GM10266 (cell line): ENCODE data around the gene MIOS.

Experiments
- DNase-seq: peaks from one replicate; pipeline ENCODE4 v3.0.0; 2012; ENCODE audit errors: extremely low spot score
- TF ChIP-seq, protein P1 (sequence below): IDR thresholded peaks from 2 replicates; pipeline ENCODE4 v1.5.1; 2012; ENCODE audit warnings: mild to moderate bottlenecking, low read depth; ENCODE audit not compliant: control insufficient read depth, insufficient read depth; ENCODE audit errors: missing control alignments

Gene MIOS

GRCh38 chr7:7569615-7570014 lies 2.9 kb downstream of the MIOS start:
- DNase-seq, result peak; percentile 25
- TF ChIP-seq, protein P1, sequence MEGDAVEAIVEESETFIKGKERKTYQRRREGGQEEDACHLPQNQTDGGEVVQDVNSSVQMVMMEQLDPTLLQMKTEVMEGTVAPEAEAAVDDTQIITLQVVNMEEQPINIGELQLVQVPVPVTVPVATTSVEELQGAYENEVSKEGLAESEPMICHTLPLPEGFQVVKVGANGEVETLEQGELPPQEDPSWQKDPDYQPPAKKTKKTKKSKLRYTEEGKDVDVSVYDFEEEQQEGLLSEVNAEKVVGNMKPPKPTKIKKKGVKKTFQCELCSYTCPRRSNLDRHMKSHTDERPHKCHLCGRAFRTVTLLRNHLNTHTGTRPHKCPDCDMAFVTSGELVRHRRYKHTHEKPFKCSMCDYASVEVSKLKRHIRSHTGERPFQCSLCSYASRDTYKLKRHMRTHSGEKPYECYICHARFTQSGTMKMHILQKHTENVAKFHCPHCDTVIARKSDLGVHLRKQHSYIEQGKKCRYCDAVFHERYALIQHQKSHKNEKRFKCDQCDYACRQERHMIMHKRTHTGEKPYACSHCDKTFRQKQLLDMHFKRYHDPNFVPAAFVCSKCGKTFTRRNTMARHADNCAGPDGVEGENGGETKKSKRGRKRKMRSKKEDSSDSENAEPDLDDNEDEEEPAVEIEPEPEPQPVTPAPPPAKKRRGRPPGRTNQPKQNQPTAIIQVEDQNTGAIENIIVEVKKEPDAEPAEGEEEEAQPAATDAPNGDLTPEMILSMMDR, result no peak

DNA sequence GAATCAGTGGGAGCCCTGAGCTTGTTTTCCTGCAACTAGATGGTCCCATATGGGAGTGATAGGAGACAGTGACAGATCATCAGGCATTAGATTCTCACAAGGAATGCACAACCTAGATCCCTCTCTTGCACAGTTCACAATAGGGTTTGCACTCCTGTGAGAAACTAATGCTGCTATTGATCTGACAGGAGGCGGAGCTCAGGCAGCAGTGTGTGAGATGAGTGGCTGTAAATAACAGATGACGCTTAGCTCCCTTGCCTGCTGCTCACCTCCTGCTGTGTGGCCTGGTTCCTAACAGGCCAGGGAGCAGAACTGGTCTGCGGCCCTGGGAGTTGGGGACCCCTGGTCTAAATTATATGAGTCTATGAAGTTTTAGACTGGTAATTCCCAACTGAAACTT lies 3.9 kb downstream of the MIOS start:
- no peak for DNase-seq
- TF ChIP-seq, protein P1, result no peak

DNA sequence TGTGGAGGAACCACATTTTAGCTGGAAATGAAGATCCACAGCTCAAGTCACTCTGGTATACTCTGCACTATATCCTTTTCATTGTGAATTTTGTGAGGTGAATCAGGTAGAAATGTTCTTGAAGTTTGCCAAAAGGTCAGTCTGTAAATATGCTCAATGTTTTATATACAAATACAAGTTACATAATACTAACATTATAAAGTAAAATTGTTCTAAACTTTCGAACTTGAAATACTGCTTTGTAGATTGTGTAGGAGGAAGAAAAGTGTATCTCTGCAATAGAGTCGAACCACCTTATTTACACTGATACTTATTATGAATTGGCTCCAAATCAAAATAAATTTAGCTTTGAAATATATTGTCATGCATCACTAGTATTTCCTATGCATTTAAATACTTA lies 7.0 kb downstream of the MIOS start:
- TF ChIP-seq, protein P1, result no peak
- DNase-seq, result no peak

GRCh38 chr7:7576344-7576743 lies 9.7 kb downstream of the MIOS start:
- TF ChIP-seq, protein P1, result no peak
- no peak for DNase-seq

GRCh38 chr7:7577888-7578287 lies 11.2 kb downstream of the MIOS start:
- no peak for DNase-seq
- TF ChIP-seq, protein P1, result no peak

GRCh38 chr7:7579638-7580037 lies 13.0 kb downstream of the MIOS start:
- TF ChIP-seq, protein P1, result no peak
- no peak for DNase-seq

DNA sequence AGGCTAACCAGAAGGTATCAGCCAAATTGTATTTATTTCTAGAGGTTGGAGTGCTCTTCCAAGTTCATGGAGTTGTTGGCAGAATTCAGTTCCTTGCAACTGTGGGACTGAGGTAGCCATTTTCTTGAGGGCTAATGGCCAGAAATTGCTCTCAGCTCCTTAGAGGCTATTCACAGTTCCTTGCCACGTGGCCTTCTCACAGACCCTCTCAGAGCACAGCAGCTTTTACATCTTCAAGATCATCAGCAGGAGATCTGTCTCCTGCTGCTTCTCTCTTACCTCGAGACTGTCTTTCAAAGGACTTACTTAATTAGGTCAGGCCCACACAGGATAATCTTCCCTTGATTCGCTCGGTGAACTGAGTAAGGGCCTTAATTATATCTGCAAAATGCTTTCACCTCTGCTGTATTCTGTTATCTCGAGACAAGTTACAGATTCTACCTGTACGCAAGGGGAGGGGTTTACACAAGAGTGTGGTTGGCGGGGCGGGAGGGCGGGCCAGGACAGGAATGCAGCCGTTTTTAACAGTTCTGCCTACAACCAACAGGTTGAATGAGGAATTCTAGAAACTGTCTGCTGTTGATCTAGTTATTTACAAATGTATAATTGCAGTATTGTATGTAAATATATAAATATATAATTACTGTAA lies 15.0 kb downstream of the MIOS start:
- TF ChIP-seq, protein P1, result no peak
- DNase-seq, result no peak
